Aorta (tissue), 5 donors: ENCODE data around the gene C1orf35. TPM values are rescaled to one million over a fixed set of nuclear protein-coding genes. Genes with fewer than 3 reads are reported as not detected.

ENCODE experiments used
- ATAC-seq: fragments of 200-7000 bp; cut with Tn5 transposase; one replicate; pipeline ENCODE4 v1.9.1; 2022; ENCODE audit warnings: moderate library complexity; ENCODE audit not compliant: low FRiP score
- DNase-seq, 2 donors: peaks; one replicate each; pipeline ENCODE4 v3.0.0-alpha.2; 2020
- H3K27ac ChIP-seq, 2 donors: one replicate each; pipeline ENCODE4 v1.5.1; 2013; ENCODE audit warnings: low read length in 2 of 2, mild to moderate bottlenecking in 2 of 2, moderate library complexity in 2 of 2, control low read depth in 1 of 2, inconsistent platforms in 1 of 2, low read depth in 1 of 2
- H3K27me3 ChIP-seq, 2 donors: one replicate each; pipeline ENCODE4 v1.6.1; 2013; ENCODE audit warnings: control low read depth in 1 of 2, low read length in 1 of 2, mild to moderate bottlenecking in 1 of 2, moderate library complexity in 1 of 2; ENCODE audit not compliant: insufficient read depth in 2 of 2, control insufficient read depth in 1 of 2
- H3K36me3 ChIP-seq, 2 donors: one replicate each; pipeline ENCODE4 v1.6.1; 2013; ENCODE audit warnings: control low read depth in 1 of 2, low read length in 1 of 2, mild to moderate bottlenecking in 1 of 2; ENCODE audit not compliant: insufficient read depth in 2 of 2, control insufficient read depth in 1 of 2
- H3K4me1 ChIP-seq, 2 donors: one replicate each; pipeline ENCODE4 v1.6.1; 2013; ENCODE audit warnings: low read length in 2 of 2, control low read depth in 1 of 2, mild to moderate bottlenecking in 1 of 2, moderate library complexity in 1 of 2; ENCODE audit not compliant: insufficient read depth in 2 of 2, control insufficient read depth in 1 of 2
- H3K4me3 ChIP-seq, 2 donors: one replicate each; pipeline ENCODE4 v1.5.1; 2013; ENCODE audit warnings: low read length in 2 of 2, control low read depth in 1 of 2, mild to moderate bottlenecking in 1 of 2
- H3K9me3 ChIP-seq: one replicate; pipeline ENCODE4 v1.6.1; 2013; ENCODE audit warnings: mild to moderate bottlenecking, low read length; ENCODE audit not compliant: control insufficient read depth
- WGBS, 2 donors: extraction: QIAGEN DNeasy Blood & Tissue Kit; methylation state at CpG; one replicate each; pipeline ENCODE4 v1.1.7; 2013; 5-methylcytosine and 5-hydroxymethylcytosine counted together
- intact Hi-C, 2 donors: fragments of 100-400 bp; cut with DNase I; formaldehyde crosslinking; loops; one replicate each; pipeline versions ENCODE4 v1.14.2 to v1.15.0; 2022
- polyA plus RNA-seq, 2 donors: library from polyadenylated mRNA; stranded (reverse); fragments of 200-250 nt; gene quantifications; one replicate each; pipeline ENCODE4 v1.2.3, GENCODE V29; 2013
- total RNA-seq, 2 donors: library from RNA; stranded (reverse); fragmentation: NEBNext Ultra II Directional; extraction: Animal tissue kit (Norgen Biotek cat#: 25700); gene quantifications; one replicate each; pipeline ENCODE4 v1.2.1, GENCODE V29; 2021
- donor health status: healthy with polysubstance abuse.
- donor health status: Bipolar disorder and iron deficiency.
- donor health status: DM: no; HTN: no; CAD: no.
- donor health status: DM: no; HTN: no; CAD: no.
- donor health status: DM: yes; HTN: yes; CAD: no.

Gene C1orf35
- total and polyA plus RNA-seq, 4 donors = 3.6 to 36.2 (median 9.7) TPM

DNA sequence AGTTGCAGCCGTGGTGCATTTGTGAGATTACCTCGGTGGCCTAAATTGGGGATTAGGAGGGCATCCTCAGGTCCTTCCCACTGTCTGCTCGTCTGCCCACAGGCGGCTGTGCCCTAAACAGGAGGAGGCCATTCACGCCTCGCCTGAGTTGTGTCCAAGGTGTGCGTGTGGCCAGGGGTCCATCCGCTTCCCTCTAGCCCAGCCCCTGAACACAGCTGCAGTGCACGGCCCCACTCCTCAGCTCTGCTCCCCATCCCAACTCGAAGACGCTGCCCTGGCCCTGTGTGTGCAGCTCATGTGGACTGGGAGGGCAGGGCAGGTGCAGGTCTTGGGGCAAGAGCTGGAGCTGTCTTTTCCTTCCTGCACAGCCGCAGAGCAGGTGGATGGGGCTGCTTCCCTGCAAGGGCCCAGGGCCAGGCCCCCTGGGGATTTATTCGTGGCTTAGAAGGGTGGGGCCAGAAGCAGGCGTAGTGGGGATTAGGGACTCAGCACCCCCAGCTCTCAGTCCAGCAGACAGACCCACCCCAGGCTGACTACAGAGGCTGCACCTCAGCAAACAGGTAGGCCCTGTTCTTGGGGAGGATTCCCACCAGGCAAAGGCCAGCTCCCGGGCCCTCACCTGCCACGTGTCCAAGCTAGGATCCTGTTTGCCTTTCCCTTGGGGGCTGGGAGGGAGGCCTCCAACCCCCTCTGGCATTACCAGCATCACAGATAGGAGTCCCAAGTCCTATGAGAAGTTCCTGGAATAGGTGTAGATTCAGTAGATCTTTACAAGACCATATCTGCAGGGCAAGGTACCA is 41.3 kb upstream of the C1orf35 start:
- H3K27ac ChIP-seq = no peak overlapping the region
- peaks cover 0 to 2% of the 10 kb centered on the region in 2 donors for H3K36me3 ChIP-seq
- no peak overlapping the region for H3K4me3 ChIP-seq
- ATAC-seq (no peak), DNase-seq (no peak)
- H3K9me3 ChIP-seq = no peaks in the 10 kb centered on the region
- H3K4me1 ChIP-seq = peaks cover 0 to 7% of the 10 kb centered on the region in 2 donors
- intact Hi-C loops = no loop called here
- no peaks in the 10 kb centered on the region for H3K27me3 ChIP-seq
- 78 to 81% methylated on average over 16 of the region's 16 CpGs for WGBS, 2 donors

DNA sequence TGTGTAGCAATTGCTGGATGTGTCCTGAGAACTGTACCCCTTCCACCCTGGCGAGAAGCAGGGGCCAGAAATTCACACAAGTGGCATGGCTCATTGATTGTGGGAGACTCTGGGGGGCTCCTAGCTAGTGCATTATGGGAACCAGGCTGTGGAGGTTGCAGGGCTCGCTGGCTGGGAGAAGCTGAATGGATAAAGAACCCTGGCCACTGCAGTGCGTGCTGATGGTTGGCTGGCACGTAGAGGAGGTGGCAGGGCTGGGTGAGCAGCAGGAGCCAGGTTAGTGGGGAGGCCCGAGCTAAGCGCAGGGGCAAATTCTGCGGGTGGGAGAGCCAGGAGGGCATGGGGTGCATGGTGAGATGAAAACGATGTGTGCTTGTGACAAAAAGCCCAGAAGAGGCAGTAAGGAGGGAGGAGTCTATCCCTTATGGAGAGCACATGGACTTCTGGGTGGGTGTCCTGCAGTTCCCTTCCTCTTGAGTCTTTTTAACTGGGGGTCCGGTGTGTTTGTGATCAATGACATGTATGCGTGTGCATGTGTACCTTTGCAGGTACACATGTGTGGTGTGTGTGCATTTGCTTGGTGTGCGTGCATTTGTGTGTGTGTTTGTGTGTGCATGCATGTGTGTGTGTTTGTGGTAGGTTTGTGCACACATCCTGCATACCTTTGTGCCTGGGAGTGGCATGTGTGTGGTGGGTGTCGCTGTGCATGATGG is 40.5 kb upstream of the C1orf35 start:
- ATAC-seq = no peak
- Histone ChIP-seq H3K9me3 (no peaks in the 10 kb centered on the region), H3K27ac (no peak overlapping the region), H3K27me3 (no peaks in the 10 kb centered on the region), H3K4me1 (peaks cover 0 to 7% of the 10 kb centered on the region in 2 donors), H3K4me3 (no peak overlapping the region), H3K36me3 (peaks cover 0 to 2% of the 10 kb centered on the region in 2 donors)
- intact Hi-C loops = no loop called here
- DNase-seq = no peak
- WGBS, 2 donors = 79 to 86% methylated on average over 12 of the region's 12 CpGs

DNA sequence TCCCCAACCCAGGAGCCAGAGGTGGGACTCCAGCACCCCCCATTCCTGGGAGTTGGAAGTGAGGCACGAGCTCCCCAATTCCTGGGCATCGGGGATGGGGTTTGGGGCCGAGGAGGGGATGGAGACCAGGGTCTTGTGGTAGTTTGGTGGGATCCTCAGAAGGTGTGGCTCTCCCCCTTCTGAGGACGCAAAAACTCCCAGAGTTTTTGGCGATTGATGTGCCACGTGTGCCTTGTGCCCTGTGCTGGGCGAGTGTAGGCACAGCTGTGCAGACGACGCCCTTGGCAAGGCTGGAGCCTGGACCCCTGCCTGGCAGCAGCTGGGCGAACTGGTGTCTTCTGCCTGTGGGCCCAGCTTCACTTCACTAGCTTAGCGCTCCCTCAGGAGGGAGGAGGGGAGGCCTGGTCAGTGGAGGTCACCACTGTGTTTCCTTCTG is 39.6 kb upstream of the C1orf35 start:
- DNase-seq (no peak), ATAC-seq (no peak)
- no peak overlapping the region for H3K27ac ChIP-seq
- 78 to 79% methylated on average over 10 to 11 of the region's 11 CpGs for WGBS, 2 donors
- peaks cover 0 to 2% of the 10 kb centered on the region in 2 donors for H3K36me3 ChIP-seq
- no peak overlapping the region for H3K4me3 ChIP-seq
- intact Hi-C loops = no loop called here
- H3K9me3 ChIP-seq = no peaks in the 10 kb centered on the region
- H3K27me3 ChIP-seq = no peaks in the 10 kb centered on the region
- H3K4me1 ChIP-seq = peaks cover 0 to 7% of the 10 kb centered on the region in 2 donors

DNA sequence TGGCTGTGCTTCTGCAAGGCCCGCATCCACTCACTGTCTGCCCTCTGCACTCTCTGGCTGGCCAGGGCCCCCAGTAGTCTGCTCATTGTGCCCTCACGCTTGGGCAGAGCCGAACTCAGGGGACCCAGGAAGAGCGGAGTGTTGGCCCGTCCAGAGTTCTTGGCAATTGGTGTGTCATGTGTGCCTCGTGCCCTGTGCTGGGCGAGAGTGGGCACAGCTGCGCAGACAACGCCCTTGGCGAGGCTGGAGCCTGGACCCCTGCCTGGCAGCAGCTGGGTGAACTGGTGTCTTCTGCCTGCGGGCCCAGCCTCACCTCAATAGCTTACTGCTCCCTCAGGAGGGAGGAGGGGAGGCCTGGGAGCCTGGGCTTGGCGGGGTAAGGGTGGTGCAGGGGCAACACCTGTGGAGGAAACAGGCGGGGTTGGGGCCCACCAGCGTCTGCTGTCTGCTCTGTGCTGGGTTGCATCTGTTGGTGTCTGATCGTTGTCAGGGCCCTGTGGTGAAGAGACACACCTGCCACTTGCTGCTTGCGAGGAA is 39.1 kb upstream of the C1orf35 start:
- H3K27me3 ChIP-seq = no peaks in the 10 kb centered on the region
- H3K36me3 ChIP-seq = peaks cover 0 to 2% of the 10 kb centered on the region in 2 donors
- peaks cover 0 to 7% of the 10 kb centered on the region in 2 donors for H3K4me1 ChIP-seq
- no peaks in the 10 kb centered on the region for H3K9me3 ChIP-seq
- no peak overlapping the region for H3K4me3 ChIP-seq
- ATAC-seq = no peak
- no peak for DNase-seq
- 84 to 89% methylated on average over 16 of the region's 16 CpGs for WGBS, 2 donors
- H3K27ac ChIP-seq = peak overlapping the region in 1 of 2 donors; percentile 7
- intact Hi-C loops = no loop called here

DNA sequence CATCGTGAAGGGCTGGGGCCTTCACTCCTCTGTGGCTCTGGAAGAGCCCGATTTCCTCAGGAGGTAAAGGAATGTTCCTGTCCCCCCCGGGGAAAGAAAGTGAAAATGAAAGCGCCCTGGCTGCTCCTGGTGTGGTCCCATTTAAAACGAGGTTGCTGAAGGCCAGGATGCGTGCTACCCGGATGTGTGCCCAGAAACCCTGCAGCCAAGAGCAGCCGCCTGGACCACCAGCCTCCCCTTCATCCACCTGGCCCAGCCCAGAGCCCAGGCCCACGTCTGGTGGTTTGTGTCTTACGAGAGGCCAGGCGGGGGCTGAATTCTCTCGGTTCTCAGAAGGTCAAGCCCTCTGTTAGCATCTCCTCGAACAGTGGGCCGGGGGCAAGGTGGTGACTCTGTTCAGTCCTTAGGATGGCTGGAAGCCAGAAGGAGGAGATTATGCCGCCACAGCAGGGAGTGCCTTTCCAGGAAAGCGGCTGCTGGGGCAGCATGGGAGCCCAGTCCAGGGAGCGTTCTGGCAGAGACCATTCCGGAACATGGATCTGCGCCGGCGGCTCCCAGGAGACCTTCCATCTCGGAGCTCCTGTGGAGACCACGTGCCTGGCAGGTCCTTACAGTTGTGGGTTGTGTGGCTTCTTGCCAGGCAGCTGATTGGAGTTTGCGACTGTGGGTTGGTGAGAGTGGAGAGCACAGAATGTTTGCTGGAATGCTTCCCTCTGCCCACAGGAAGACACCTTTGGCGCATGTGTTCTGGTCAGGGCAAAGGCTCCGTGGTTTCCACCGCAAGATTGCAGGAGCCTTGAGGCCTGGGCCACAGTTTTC is 38.3 kb upstream of the C1orf35 start:
- peak overlapping the region in 1 of 2 donors; percentile 7 for H3K27ac ChIP-seq
- DNase-seq (peak in 1 of 2 donors; percentile 67), ATAC-seq (no peak)
- H3K27me3 ChIP-seq = no peaks in the 10 kb centered on the region
- peak overlapping the region in 1 of 2 donors; percentile 91 for H3K4me3 ChIP-seq
- H3K9me3 ChIP-seq = no peaks in the 10 kb centered on the region
- peaks cover 0 to 7% of the 10 kb centered on the region in 2 donors for H3K4me1 ChIP-seq
- peaks cover 0 to 2% of the 10 kb centered on the region in 2 donors for H3K36me3 ChIP-seq
- WGBS, 2 donors = 24 to 30% methylated on average over 27 of the region's 27 CpGs
- intact Hi-C loops = loop anchor here in 1 of 2 donors (2.0 kb wide), 1 partner anchor 39 kb away; the partner anchor contains the start of gene C1orf35

DNA sequence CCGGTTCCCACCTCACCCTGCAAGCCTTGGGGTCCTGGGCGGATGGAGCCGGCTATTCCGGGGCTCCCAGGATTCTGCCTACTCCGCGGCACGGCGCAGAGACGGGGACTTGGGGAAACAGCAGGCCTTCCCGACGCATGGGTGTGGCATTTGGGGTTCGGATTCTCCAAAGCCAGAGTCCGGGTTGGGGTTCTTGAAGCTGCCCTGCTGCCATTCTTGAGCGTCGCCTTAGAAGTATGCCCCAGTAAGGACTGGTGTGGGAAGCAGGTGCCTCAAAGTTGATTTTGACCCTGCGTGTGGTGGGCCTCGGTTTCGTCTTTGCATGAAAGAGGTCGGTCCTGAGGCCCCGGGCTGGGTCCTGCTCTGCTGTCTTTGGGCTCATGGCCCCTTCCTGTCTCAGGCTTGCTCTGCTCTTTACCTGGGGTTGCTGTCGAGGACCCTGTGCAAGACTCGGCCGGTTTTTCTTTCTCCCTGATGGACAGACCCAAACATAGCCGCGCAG is 37.6 kb upstream of the C1orf35 start:
- 3% methylated on average over 25 of the region's 25 CpGs for WGBS, 2 donors
- ATAC-seq (no peak), DNase-seq (no peak)
- Histone ChIP-seq H3K4me1 (peaks cover 0 to 7% of the 10 kb centered on the region in 2 donors), H3K27ac (peak overlapping the region in 1 of 2 donors; percentile 74), H3K27me3 (no peaks in the 10 kb centered on the region), H3K9me3 (no peaks in the 10 kb centered on the region), H3K4me3 (peak overlapping the region; percentile 50 to 91), H3K36me3 (peaks cover 0 to 1% of the 10 kb centered on the region in 2 donors)
- intact Hi-C loops = loop anchor here in 1 of 2 donors (1.0 to 2.0 kb wide), 2 partner anchors 25 to 38 kb away; partner anchors contain the start of genes C1orf35 and IBA57

DNA sequence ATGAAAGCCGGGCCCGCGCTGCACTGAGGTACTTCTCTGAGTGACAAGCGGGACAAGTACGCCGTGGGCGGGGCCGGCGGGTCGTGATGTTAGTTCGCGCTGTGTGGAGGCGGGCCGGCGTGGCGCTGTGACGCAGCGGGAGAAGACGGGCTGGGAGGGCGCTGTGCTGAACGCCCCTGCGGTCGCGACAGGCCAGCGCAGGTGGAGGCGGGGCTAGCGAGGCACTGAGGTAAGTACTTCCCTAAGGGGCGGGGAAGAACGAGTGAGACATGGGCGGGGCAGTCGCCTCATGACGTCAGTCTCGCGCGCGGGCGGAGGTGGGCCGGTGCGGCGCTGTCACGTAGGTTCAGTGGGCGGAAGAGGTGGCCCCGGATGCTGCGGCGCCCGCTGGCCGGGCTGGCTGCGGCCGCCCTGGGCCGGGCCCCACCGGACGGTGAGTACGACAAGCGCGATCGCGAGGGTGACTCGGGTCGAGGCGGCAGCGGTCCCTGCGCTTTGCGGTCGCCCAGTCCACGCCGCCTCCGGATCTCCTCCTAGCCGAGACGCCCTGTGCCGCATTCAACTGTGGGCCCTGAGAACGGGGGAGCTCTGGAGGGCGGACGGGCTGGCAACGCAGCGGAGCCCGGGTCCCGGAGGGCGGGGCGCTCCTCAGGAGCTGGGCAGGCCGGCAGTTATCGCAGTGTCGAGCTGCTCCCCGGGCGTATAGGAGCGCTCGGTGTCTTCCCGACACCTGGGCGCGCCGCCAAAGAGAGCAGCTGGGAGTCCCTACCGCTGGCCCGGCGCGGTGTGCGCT is 37.0 kb upstream of the C1orf35 start, which contains the start of gene GUK1:
Gene GUK1 (plus strand): TSS at position 349 of the 793 bp plus-strand sequence. CDS start 24 bp downstream, at position 373.
- Histone ChIP-seq H3K27me3 (no peaks in the 10 kb centered on the region), H3K9me3 (no peaks in the 10 kb centered on the region), H3K4me1 (peaks cover 0 to 7% of the 10 kb centered on the region in 2 donors), H3K4me3 (peak within 1 kb of the TSS; percentile 50 to 91), H3K36me3 (no peaks in the 10 kb centered on the region), H3K27ac (peak within 1 kb of the TSS; percentile 80 to 90)
- intact Hi-C loops = loop anchor here in 1 of 2 donors (1.0 to 10.0 kb wide), 3 partner anchors 25 to 265 kb away; partner anchors contain the start of genes C1orf35, IBA57 and TRIM11
- DNase-seq (peak; percentile 100), ATAC-seq (peak; percentile 97)
- 0% methylated on average over 79 to 95 of the region's 95 CpGs for WGBS, 2 donors
